PC-9 (cell line): ENCODE data around the gene TMCC2. TPM values are rescaled to one million over a fixed set of nuclear protein-coding genes. Genes with fewer than 3 reads are reported as not detected.

Source experiments
- BruUV-seq: library from RNA; stranded (reverse); fragments of 400-500 nt; replicated peaks from 2 replicates; lab custom pipeline; 2021; lab: Mats Ljungman, UMichigan
- CTCF ChIA-PET: fragments of 300-600 bp; sonication (Branson Sonifier 250); formaldehyde crosslinking; loops from one replicate; lab custom pipeline; 2022; ENCODE audit warnings: antibody characterized with exemption; lab: Charles Lee
- POLR2A ChIA-PET: fragments of 300-600 bp; sonication (Branson Sonifier 250); formaldehyde crosslinking; loops from one replicate; lab custom pipeline; 2022; ENCODE audit warnings: antibody characterized with exemption; ENCODE audit not compliant: unreplicated experiment; lab: Charles Lee
- DNase-seq, 2 experiments: peaks; one replicate each; pipeline versions ENCODE4 v3.0.0 to v3.0.0-alpha.2; 2015 to 2022; ENCODE audit warnings: mixed read lengths in 1 of 2
- H2AFZ ChIP-seq: fragments of 200-600 bp; sonication (generic); 2 replicates; pipeline ENCODE4 v1.8.1; 2017; ENCODE audit warnings: antibody characterized with exemption
- H3F3A ChIP-seq: fragments of 200-600 bp; sonication (generic); 2 replicates; pipeline ENCODE4 v1.8.1; 2017; ENCODE audit warnings: antibody characterized with exemption, mild to moderate bottlenecking, low read depth; ENCODE audit not compliant: insufficient read depth
- H3K27ac ChIP-seq: fragments of 200-600 bp; sonication (generic); 2 replicates; pipeline ENCODE4 v1.6.1; 2016; ENCODE audit warnings: mixed run types
- H3K27me3 ChIP-seq: fragments of 200-600 bp; sonication (generic); 2 replicates; pipeline ENCODE4 v1.6.1; 2016; ENCODE audit warnings: low read depth, mixed run types; ENCODE audit not compliant: insufficient read depth
- H3K36me3 ChIP-seq: fragments of 200-600 bp; sonication (generic); 2 replicates; pipeline ENCODE4 v1.6.1; 2016; ENCODE audit warnings: low read depth, mixed run types
- H3K4me1 ChIP-seq: fragments of 200-600 bp; sonication (generic); replicated peaks from 2 replicates; pipeline ENCODE4 v1.6.1; 2016; ENCODE audit warnings: mixed run types; ENCODE audit not compliant: insufficient read depth
- H3K4me2 ChIP-seq: fragments of 200-600 bp; sonication (generic); 2 replicates; pipeline ENCODE4 v1.6.1; 2017; ENCODE audit warnings: mixed run types
- H3K4me3 ChIP-seq: fragments of 200-600 bp; sonication (generic); 2 replicates; pipeline ENCODE4 v1.6.1; 2016; ENCODE audit warnings: mixed run types
- H3K79me2 ChIP-seq: fragments of 200-600 bp; sonication (generic); 2 replicates; pipeline ENCODE4 v1.6.1; 2017; ENCODE audit warnings: low read depth, mixed run types
- H3K9me2 ChIP-seq: fragments of 200-600 bp; sonication (generic); 2 replicates; pipeline ENCODE4 v1.8.1; 2017; ENCODE audit warnings: mild to moderate bottlenecking; ENCODE audit not compliant: insufficient read depth
- H3K9me3 ChIP-seq: fragments of 200-600 bp; sonication (generic); 2 replicates; pipeline ENCODE4 v1.8.1; 2016; ENCODE audit warnings: low read depth; ENCODE audit not compliant: insufficient read depth
- H4K20me1 ChIP-seq: fragments of 200-600 bp; sonication (generic); 2 replicates; pipeline ENCODE4 v1.8.1; 2017; ENCODE audit not compliant: insufficient read depth
- EZH2 ChIP-seq: fragments of 200-600 bp; sonication (generic); IDR thresholded peaks from 2 replicates; pipeline ENCODE4 v1.8.0; 2017; ENCODE audit warnings: antibody characterized with exemption, low read depth
- intact Hi-C: fragments of 100-400 bp; cut with micrococcal nuclease; formaldehyde crosslinking; loops from one replicate; pipeline ENCODE4 v1.10.0; 2022; ENCODE audit not compliant: unreplicated experiment
- total RNA-seq: library from RNA; stranded (reverse); gene quantifications from 2 replicates; pipeline ENCODE4 v1.2.3, GENCODE V29; 2021
- TF ChIP-seq, protein P1 (sequence below): fragments of 200-600 bp; sonication (generic); conservative IDR thresholded peaks from 2 replicates; pipeline ENCODE4 v1.6.1; 2017; ENCODE audit warnings: mixed run types, antibody characterized with exemption, mild to moderate bottlenecking, moderate library complexity

Gene TMCC2
- total RNA-seq, 1 experiment from 2014 or later = 0.79 TPM

DNA sequence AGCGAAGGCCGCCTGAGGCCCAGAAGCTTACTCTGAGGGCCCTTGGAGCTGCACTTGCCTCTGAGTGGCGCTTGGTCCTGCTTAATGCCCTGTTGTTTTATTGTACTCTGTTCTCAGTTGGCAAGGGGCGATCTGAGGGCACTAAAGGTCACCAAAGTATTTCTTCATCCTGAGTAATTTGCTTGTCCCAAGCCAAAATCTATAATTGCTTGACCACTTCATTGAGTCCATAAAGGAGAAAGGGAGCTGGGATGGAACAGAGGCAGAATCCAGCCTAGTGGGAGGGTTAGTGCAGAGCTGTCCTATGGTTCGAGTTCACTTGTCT is 94.2 kb downstream of the TMCC2 start:
- H3K4me2 ChIP-seq = peak overlapping the region; percentile 96
- H3K4me3 ChIP-seq = peak overlapping the region; percentile 94
- H4K20me1 ChIP-seq = no peaks in the 10 kb centered on the region
- 0 out of 2 replicates have a peak, but pooled peaks cover 2% of the 10 kb centered on the region for H3K27me3 ChIP-seq
- intact Hi-C loops = loop anchor here (1.0 kb wide), 1 partner anchor 49 kb away; no protein-coding TSS in a partner anchor
- H3K27ac ChIP-seq = no peak overlapping the region
- H3K9me2 ChIP-seq = no peaks in the 10 kb centered on the region
- peaks cover 52% of the 10 kb centered on the region for H3K4me1 ChIP-seq
- peaks cover 15% of the 10 kb centered on the region; the same call in 1 of the 2 replicates for H3F3A ChIP-seq
- CTCF ChIA-PET = interaction anchor here (1.1 kb wide), 1 partner anchor 48 kb away, joined by 10 read pairs; no protein-coding TSS in a partner anchor
- no peak for DNase-seq
- no peaks in the 10 kb centered on the region for H3K36me3 ChIP-seq
- peak overlapping the region; percentile 99; the same call in 1 of the 2 replicates for H2AFZ ChIP-seq
- no peaks in the 10 kb centered on the region for H3K9me3 ChIP-seq
- TF ChIP-seq, protein P1, sequence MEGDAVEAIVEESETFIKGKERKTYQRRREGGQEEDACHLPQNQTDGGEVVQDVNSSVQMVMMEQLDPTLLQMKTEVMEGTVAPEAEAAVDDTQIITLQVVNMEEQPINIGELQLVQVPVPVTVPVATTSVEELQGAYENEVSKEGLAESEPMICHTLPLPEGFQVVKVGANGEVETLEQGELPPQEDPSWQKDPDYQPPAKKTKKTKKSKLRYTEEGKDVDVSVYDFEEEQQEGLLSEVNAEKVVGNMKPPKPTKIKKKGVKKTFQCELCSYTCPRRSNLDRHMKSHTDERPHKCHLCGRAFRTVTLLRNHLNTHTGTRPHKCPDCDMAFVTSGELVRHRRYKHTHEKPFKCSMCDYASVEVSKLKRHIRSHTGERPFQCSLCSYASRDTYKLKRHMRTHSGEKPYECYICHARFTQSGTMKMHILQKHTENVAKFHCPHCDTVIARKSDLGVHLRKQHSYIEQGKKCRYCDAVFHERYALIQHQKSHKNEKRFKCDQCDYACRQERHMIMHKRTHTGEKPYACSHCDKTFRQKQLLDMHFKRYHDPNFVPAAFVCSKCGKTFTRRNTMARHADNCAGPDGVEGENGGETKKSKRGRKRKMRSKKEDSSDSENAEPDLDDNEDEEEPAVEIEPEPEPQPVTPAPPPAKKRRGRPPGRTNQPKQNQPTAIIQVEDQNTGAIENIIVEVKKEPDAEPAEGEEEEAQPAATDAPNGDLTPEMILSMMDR = no peak
- TF ChIP-seq EZH2 = no peak
- POLR2A ChIA-PET = interaction anchor here (0.6 kb wide), 1 partner anchor 177 kb away, joined by 4 read pairs; no protein-coding TSS in a partner anchor
- no TSS peak for BruUV-seq
- H3K79me2 ChIP-seq = peaks cover 10% of the 10 kb centered on the region; the same call in 1 of the 2 replicates

Other genes starting within 250 kb of the TMCC2 start
- gene CNTN2, start 184.7 kb upstream of the TMCC2 start, total RNA-seq = not detected in 2 replicates
- gene TMEM81, start 143.5 kb upstream of the TMCC2 start, total RNA-seq = 4.7 and 5.4 TPM in 2 replicates
- gene RBBP5, start 106.0 kb upstream of the TMCC2 start, total RNA-seq = 17.7 and 17.9 TPM in 2 replicates
- gene DSTYK, start 16.2 kb upstream of the TMCC2 start, total RNA-seq = 8.1 and 10.5 TPM in 2 replicates
- 3.8 and 3.9 TPM in 2 replicates for gene NUAK2, start 93.8 kb downstream of the TMCC2 start, total RNA-seq
- not detected in 2 replicates for gene KLHDC8A, start 129.0 kb downstream of the TMCC2 start, total RNA-seq
- 16.7 and 22.1 TPM in 2 replicates for gene LEMD1, start 194.1 kb downstream of the TMCC2 start, total RNA-seq
- gene BLACAT1, start 228.1 kb downstream of the TMCC2 start, total RNA-seq = 12.7 and 13.5 TPM in 2 replicates